Lung (tissue), 12 donors: ENCODE data around the gene ASCC3. TPM values are rescaled to one million over a fixed set of nuclear protein-coding genes. Genes with fewer than 3 reads are reported as not detected.

ENCODE experiments used
- ATAC-seq: fragments of 200-7000 bp; cut with Tn5 transposase; one replicate; pipeline ENCODE4 v1.9.1; 2020; ENCODE audit warnings: moderate number of reproducible peaks; ENCODE audit not compliant: insufficient read depth, low FRiP score
- DNase-seq, 3 donors: peaks; one replicate each; pipeline ENCODE4 v3.0.0-alpha.2; 2013 to 2017
- H3K27ac ChIP-seq, 2 donors: one replicate each; pipeline ENCODE4 v1.5.1; 2013; ENCODE audit warnings: mild to moderate bottlenecking in 2 of 2, moderate library complexity in 2 of 2, control low read depth in 1 of 2, inconsistent platforms in 1 of 2, low read depth in 1 of 2, low read length in 1 of 2
- H3K27me3 ChIP-seq, 3 donors: one replicate each; pipeline ENCODE4 v1.5.1; 2013; ENCODE audit warnings: low read length in 2 of 3; ENCODE audit not compliant: control insufficient read depth in 3 of 3, insufficient read depth in 3 of 3
- H3K36me3 ChIP-seq, 4 donors: one replicate each; pipeline ENCODE4 v1.5.1; 2013; ENCODE audit warnings: low read length in 4 of 4, mild to moderate bottlenecking in 1 of 4, moderate library complexity in 1 of 4; ENCODE audit not compliant: control insufficient read depth in 4 of 4, insufficient read depth in 4 of 4
- H3K4me1 ChIP-seq, 5 donors: one replicate each; pipeline ENCODE4 v1.5.1; 2013; ENCODE audit warnings: low read length in 5 of 5, mild to moderate bottlenecking in 2 of 5, moderate library complexity in 1 of 5; ENCODE audit not compliant: control insufficient read depth in 5 of 5, insufficient read depth in 5 of 5
- H3K4me3 ChIP-seq: one replicate; pipeline ENCODE4 v1.5.1; 2013; ENCODE audit warnings: mild to moderate bottlenecking, control low read depth, moderate library complexity
- H3K9ac ChIP-seq, 2 donors: one replicate each; pipeline ENCODE4 v1.5.1; 2013; ENCODE audit warnings: low read length in 2 of 2, control low read depth in 1 of 2; ENCODE audit not compliant: insufficient read depth in 1 of 2
- H3K9me3 ChIP-seq, 4 donors: one replicate each; pipeline ENCODE4 v1.5.1; 2013; ENCODE audit warnings: low read length in 3 of 4, mild to moderate bottlenecking in 1 of 4, moderate library complexity in 1 of 4; ENCODE audit not compliant: control insufficient read depth in 4 of 4, insufficient read depth in 3 of 4
- CTCF ChIP-seq: IDR thresholded peaks from 2 replicates; pipeline ENCODE4 v1.5.1; 2012; ENCODE audit warnings: mild to moderate bottlenecking; ENCODE audit errors: control extremely low read depth, extremely low read depth
- WGBS, 2 donors: extraction: QIAGEN DNeasy Blood & Tissue Kit; methylation state at CpG; one replicate each; pipeline ENCODE4 v1.1.7; 2013; 5-methylcytosine and 5-hydroxymethylcytosine counted together
- polyA plus RNA-seq, 2 donors: library from polyadenylated mRNA; stranded (reverse); fragments of 200-250 nt; gene quantifications; one replicate each; pipeline ENCODE4 v1.2.1, GENCODE V29; 2013
- total RNA-seq, 2 donors: library from RNA; depleted of rRNA in 1 of 2; stranded (reverse); fragments of >200 nt in 1 of 2; gene quantifications; one replicate each; pipeline ENCODE4 v1.2.1, GENCODE V29; 2014 to 2021
- donor health status: control.
- donor health status: control.
- donor health status: Bipolar disorder and iron deficiency.
- donor health status: healthy.
- donor health status: DM: yes; HTN: yes; CAD: no.

Gene ASCC3
- total and polyA plus RNA-seq, 4 donors: 5.3 to 49.2 (median 22.0) TPM

- DNase-seq (no peak), ATAC-seq (no peak)
- H3K9ac ChIP-seq: no peak overlapping the region
- H3K9me3 ChIP-seq: peaks cover 0 to 5% (median 0%) of the 10 kb centered on the region in 4 donors
- no peak overlapping the region for H3K4me3 ChIP-seq
- TF ChIP-seq CTCF: no peak
- no peak overlapping the region for H3K27ac ChIP-seq
- WGBS, 2 donors: 52 to 58% methylated on average over 1 of the region's 1 CpG
- H3K4me1 ChIP-seq: no peaks in the 10 kb centered on the region
- H3K36me3 ChIP-seq: no peaks in the 10 kb centered on the region
- H3K27me3 ChIP-seq: peaks cover 3 to 72% (median 68%) of the 10 kb centered on the region in 3 donors
Measured at GRCh38 chr6:100473182-100473581, 407.9 kb downstream of the ASCC3 start.

- DNase-seq: no peak
- no peaks in the 10 kb centered on the region for H3K4me1 ChIP-seq
- no peak overlapping the region for H3K9ac ChIP-seq
- no peak overlapping the region for H3K27ac ChIP-seq
- H3K4me3 ChIP-seq: no peak overlapping the region
- WGBS, 2 donors: 25 to 26% methylated on average over 3 of the region's 3 CpGs
- peaks cover 0 to 6% (median 0%) of the 10 kb centered on the region in 4 donors for H3K9me3 ChIP-seq
- H3K27me3 ChIP-seq: peaks cover 3 to 77% (median 73%) of the 10 kb centered on the region in 3 donors
- H3K36me3 ChIP-seq: no peaks in the 10 kb centered on the region
- no peak for TF ChIP-seq CTCF
- ATAC-seq: no peak
Measured at GRCh38 chr6:100472674-100473073, 408.5 kb downstream of the ASCC3 start.

GRCh38 chr6:100470422-100471120 lies 410.6 kb downstream of the ASCC3 start:
- Histone ChIP-seq H3K9ac (no peak overlapping the region), H3K27ac (no peak overlapping the region), H3K36me3 (no peaks in the 10 kb centered on the region), H3K4me1 (no peaks in the 10 kb centered on the region), H3K4me3 (no peak overlapping the region), H3K27me3 (peaks cover 3 to 95% (median 84%) of the 10 kb centered on the region in 3 donors), H3K9me3 (peaks cover 0 to 14% (median 0%) of the 10 kb centered on the region in 4 donors)
- 60 to 70% methylated on average over 5 of the region's 5 CpGs for WGBS, 2 donors
- TF ChIP-seq CTCF: no peak
- ATAC-seq (no peak), DNase-seq (no peak)
